Motor neuron (in vitro differentiated cells): ENCODE results near the gene CPB2. TPM values are rescaled to one million over a fixed set of nuclear protein-coding genes. Genes with fewer than 3 reads are reported as not detected.

Experiments
- ATAC-seq, 8 experiments: fragments of 200-7000 bp; cut with Tn5 transposase; replicated peaks in 6 of 8; 2 replicates each; pipeline ENCODE4 v1.8.0; 2021; ENCODE audit warnings: mild to moderate bottlenecking in 8 of 8, moderate library complexity in 8 of 8
- H3K27ac ChIP-seq, 2 donors: fragments of 250-450 bp; sonication (Bioruptor Pico); 2 replicates each; pipeline ENCODE4 v1.9.0; 2021; ENCODE audit warnings: antibody characterized with exemption in 2 of 2, mild to moderate bottlenecking in 2 of 2, moderate library complexity in 1 of 2
- H3K4me1 ChIP-seq, 2 donors: fragments of 250-450 bp; sonication (Bioruptor Pico); replicated peaks in 1 of 2; 2 replicates each; pipeline ENCODE4 v1.6.1; 2021; ENCODE audit warnings: antibody characterized with exemption in 2 of 2, mild to moderate bottlenecking in 2 of 2, moderate library complexity in 1 of 2
- H3K4me3 ChIP-seq, 5 donors: fragments of 250-450 bp; sonication (Bioruptor Pico); 2 replicates each; pipeline ENCODE4 v1.9.0; 2021; ENCODE audit warnings: antibody characterized with exemption in 5 of 5, mild to moderate bottlenecking in 5 of 5, moderate library complexity in 4 of 5
- WGBS, 10 experiments: fragments of 450-650 bp; shearing (Covaris generic); methylation state at CpG; one replicate each; pipeline ENCODE4 v1.0.0; 2022; 5-methylcytosine and 5-hydroxymethylcytosine counted together
- in situ Hi-C, 9 experiments: fragments of 400-800 bp; cut with MboI; loops; one replicate each; pipeline ENCODE4 v1.15.0; 2021; ENCODE audit warnings: low sequenced_read_pairs in 9 of 9, low pct_unique_long_range_greater_than_20kb in 2 of 9; ENCODE audit not compliant: unreplicated experiment in 9 of 9
- total RNA-seq, 8 experiments: library from RNA; unstranded; fragments of 300-600 nt; gene quantifications; 2 replicates each; pipeline versions ENCODE4 v1.2.3 to v1.2.4, GENCODE V29; 2022

The CPB2 gene
- total RNA-seq, 8 experiments from 2014 or later = 0.11 to 0.54 (median 0.24) TPM; not detected in 1

GRCh38 chr13:46137627-46138317 lies 32.9 kb upstream of the CPB2 start:
- ATAC-seq = peak in 5 of 8 experiments; percentile 18 to 57 (median 45)
- H3K27ac ChIP-seq = no peak overlapping the region
- in situ Hi-C loops = no loop called here
- H3K4me1 ChIP-seq = peaks cover 5 to 12% of the 10 kb centered on the region in 2 donors
- H3K4me3 ChIP-seq = no peak overlapping the region
- WGBS, 10 experiments = 15 to 100% (median 67%) methylated on average over 1 to 2 of the region's 2 CpGs; no CpG with 5 or more reads in 4 of the 10 experiments

GRCh38 chr13:46136688-46137087 lies 31.9 kb upstream of the CPB2 start:
- H3K4me3 ChIP-seq = no peak overlapping the region
- no peak overlapping the region for H3K27ac ChIP-seq
- 55 to 100% (median 82%) methylated on average over 1 to 4 of the region's 4 CpGs; no CpG with 5 or more reads in 1 of the 10 experiments for WGBS, 10 experiments
- ATAC-seq = no peak
- H3K4me1 ChIP-seq = peaks cover 5 to 12% of the 10 kb centered on the region in 2 donors
- in situ Hi-C loops = no loop called here

- Histone ChIP-seq H3K27ac (no peak overlapping the region), H3K4me3 (no peak overlapping the region), H3K4me1 (peaks cover 5 to 12% of the 10 kb centered on the region in 2 donors)
- 25 to 100% (median 79%) methylated on average over 1 to 4 of the region's 4 CpGs; no CpG with 5 or more reads in 1 of the 10 experiments for WGBS, 10 experiments
- ATAC-seq = peak in 3 of 8 experiments; percentile 39 to 81 (median 66)
- in situ Hi-C loops = no loop called here
These were observed 30.2 kb upstream of the CPB2 start for GRCh38 chr13:46134961-46135522.

- ATAC-seq = no peak
- Histone ChIP-seq H3K4me1 (peaks cover 5 to 12% of the 10 kb centered on the region in 2 donors), H3K27ac (no peak overlapping the region), H3K4me3 (no peak overlapping the region)
- in situ Hi-C loops = no loop called here
- 90 to 100% (median 100%) methylated on average over 1 to 2 of the region's 2 CpGs; no CpG with 5 or more reads in 3 of the 10 experiments for WGBS, 10 experiments
These were observed 29.7 kb upstream of the CPB2 start for GRCh38 chr13:46134494-46134893.

- WGBS, 10 experiments = 0 to 100% (median 68%) methylated on average over 1 to 3 of the region's 3 CpGs; no CpG with 5 or more reads in 3 of the 10 experiments
- Histone ChIP-seq H3K4me1 (no peaks in the 10 kb centered on the region), H3K27ac (no peak overlapping the region), H3K4me3 (no peak overlapping the region)
- in situ Hi-C loops = no loop called here
- no peak for ATAC-seq
These were observed 27.3 kb upstream of the CPB2 start for GRCh38 chr13:46132109-46132508.

- H3K4me3 ChIP-seq = no peak overlapping the region
- in situ Hi-C loops = no loop called here
- no peak overlapping the region for H3K27ac ChIP-seq
- no peak for ATAC-seq
- H3K4me1 ChIP-seq = no peaks in the 10 kb centered on the region
These were observed 26.9 kb upstream of the CPB2 start for GRCh38 chr13:46131705-46132104.

GRCh38 chr13:46129955-46130618 lies 25.3 kb upstream of the CPB2 start:
- Histone ChIP-seq H3K4me3 (no peak overlapping the region), H3K4me1 (no peaks in the 10 kb centered on the region), H3K27ac (no peak overlapping the region)
- in situ Hi-C loops = no loop called here
- no peak for ATAC-seq
- 0 to 86% (median 67%) methylated on average over 2 to 3 of the region's 3 CpGs; no CpG with 5 or more reads in 3 of the 10 experiments for WGBS, 10 experiments

- H3K27ac ChIP-seq = no peak overlapping the region
- 13 to 100% (median 86%) methylated on average over 1 to 2 of the region's 2 CpGs; no CpG with 5 or more reads in 1 of the 10 experiments for WGBS, 10 experiments
- H3K4me3 ChIP-seq = no peak overlapping the region
- in situ Hi-C loops = no loop called here
- H3K4me1 ChIP-seq = no peaks in the 10 kb centered on the region
- no peak for ATAC-seq
These were observed 24.3 kb upstream of the CPB2 start for GRCh38 chr13:46129124-46129523.

GRCh38 chr13:46127358-46128023 lies 22.7 kb upstream of the CPB2 start:
- no peak for ATAC-seq
- no peak overlapping the region for H3K4me3 ChIP-seq
- H3K27ac ChIP-seq = no peak overlapping the region
- no peaks in the 10 kb centered on the region for H3K4me1 ChIP-seq
- 50 to 100% (median 88%) methylated on average over 1 to 6 of the region's 7 CpGs; no CpG with 5 or more reads in 4 of the 10 experiments for WGBS, 10 experiments
- in situ Hi-C loops = no loop called here

GRCh38 chr13:46126552-46127357 lies 21.9 kb upstream of the CPB2 start:
- WGBS, 10 experiments = 22 to 100% (median 65%) methylated on average over 1 to 5 of the region's 6 CpGs; no CpG with 5 or more reads in 2 of the 10 experiments
- peak; percentile 85 to 100 (median 97) for ATAC-seq
- in situ Hi-C loops = no loop called here
- no peak overlapping the region for H3K27ac ChIP-seq
- no peaks in the 10 kb centered on the region for H3K4me1 ChIP-seq
- H3K4me3 ChIP-seq = no peak overlapping the region

GRCh38 chr13:46126056-46126455 lies 21.2 kb upstream of the CPB2 start:
- in situ Hi-C loops = no loop called here
- 0 to 33% (median 7%) methylated on average over 1 to 2 of the region's 2 CpGs; no CpG with 5 or more reads in 4 of the 10 experiments for WGBS, 10 experiments
- Histone ChIP-seq H3K27ac (no peak overlapping the region), H3K4me1 (no peaks in the 10 kb centered on the region), H3K4me3 (no peak overlapping the region)
- ATAC-seq = peak in 2 of 8 experiments; percentile 9 to 37
